Thyroid gland (tissue), 4 donors: ENCODE results near the gene MARK3. TPM values are rescaled to one million over a fixed set of nuclear protein-coding genes. Genes with fewer than 3 reads are reported as not detected.

Source experiments
- DNase-seq, 2 donors: peaks; one replicate each; pipeline ENCODE4 v3.0.0-alpha.2; 2019
- H3K27ac ChIP-seq, 3 donors: fragments of 200-600 bp; sonication (generic); 1 replicate in 2 of 3; 2 replicates in 1 of 3; pipeline ENCODE4 v1.5.1; 2016 to 2019; ENCODE audit warnings: mild to moderate bottlenecking in 1 of 3, moderate library complexity in 1 of 3
- H3K27me3 ChIP-seq: fragments of 200-600 bp; sonication (generic); one replicate; pipeline ENCODE4 v1.5.1; 2019
- H3K36me3 ChIP-seq, 2 donors: fragments of 200-600 bp; sonication (generic); one replicate each; pipeline ENCODE4 v1.5.1; 2016 to 2019
- H3K4me1 ChIP-seq, 2 donors: fragments of 200-600 bp; sonication (generic); one replicate each; pipeline ENCODE4 v1.5.1; 2017 to 2019
- H3K4me3 ChIP-seq, 3 donors: fragments of 200-600 bp; sonication (generic); replicated peaks in 1 of 3; 1 replicate in 2 of 3; 2 replicates in 1 of 3; pipeline ENCODE4 v1.5.1; 2016; ENCODE audit warnings: mild to moderate bottlenecking in 1 of 3
- H3K9me3 ChIP-seq: fragments of 200-600 bp; sonication (generic); one replicate; pipeline ENCODE4 v1.5.1; 2017
- CTCF ChIP-seq, 6 experiments: fragments of 200-600 bp in 3 of 6; fragments of 450-650 bp in 3 of 6; sonication (generic) in 3 of 6; IDR thresholded peaks; one replicate each; pipeline ENCODE4 v1.5.1; 2016 to 2019; ENCODE audit warnings: antibody characterized with exemption in 6 of 6, mild to moderate bottlenecking in 2 of 6, inconsistent platforms in 1 of 6, moderate library complexity in 1 of 6
- POLR2A ChIP-seq, 2 donors: fragments of 450-650 bp; IDR thresholded peaks; one replicate each; pipeline ENCODE4 v1.6.1; 2017; ENCODE audit warnings: antibody characterized with exemption in 2 of 2, mild to moderate bottlenecking in 2 of 2, moderate library complexity in 1 of 2
- WGBS, 2 donors: methylation state at CpG; one replicate each; pipeline ENCODE4 v1.1.5; 2017; 5-methylcytosine and 5-hydroxymethylcytosine counted together
- intact Hi-C: fragments of 100-400 bp; cut with DNase I; formaldehyde crosslinking; loops from one replicate; pipeline ENCODE4 v1.15.1; 2023
- total RNA-seq, 4 donors: library from RNA; depleted of rRNA; stranded (reverse); fragments of >200 nt; gene quantifications; one replicate each; pipeline ENCODE4 v1.2.3, GENCODE V29; 2016

The MARK3 gene
- total RNA-seq, 4 donors from 2014 or later, result 105 to 164 (median 114) TPM

DNA sequence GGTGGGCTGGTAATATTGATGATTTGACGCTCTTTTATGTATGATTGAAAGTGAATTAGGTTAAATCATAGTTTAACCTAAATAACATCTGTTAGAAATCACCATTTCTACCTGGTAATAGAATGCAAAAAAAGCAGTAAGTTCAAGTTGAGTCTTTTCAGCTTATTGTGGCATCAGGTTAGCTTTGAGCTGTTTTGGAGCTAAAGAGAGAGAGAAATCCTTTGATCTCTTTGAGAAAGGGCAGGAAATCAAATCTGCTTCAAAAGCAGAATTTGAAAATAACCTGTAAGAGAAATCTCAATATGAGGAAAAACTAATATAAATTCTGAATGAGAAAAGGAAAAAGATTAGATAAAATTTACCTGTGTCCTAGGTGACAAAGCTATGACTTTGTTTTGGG lies 75.2 kb downstream of the MARK3 start:
- no peak for TF ChIP-seq CTCF (IDR thresholded peaks at IDR 0.05)
- no peak for TF ChIP-seq POLR2A (IDR thresholded peaks at IDR 0.05)
- Histone ChIP-seq H3K9me3 (no peaks in the 10 kb centered on the region), H3K4me3 (no peak overlapping the region), H3K27ac (no peak overlapping the region), H3K4me1 (peaks cover 0 to 8% of the 10 kb centered on the region in 2 donors), H3K36me3 (peaks cover 9 to 17% of the 10 kb centered on the region in 2 donors), H3K27me3 (no peaks in the 10 kb centered on the region)
- intact Hi-C loops, result no loop called here
- no peak for DNase-seq
- WGBS, 2 donors, result 100% methylated on average over 1 of the region's 1 CpG

GRCh38 chr14:103463149-103463548 lies 77.9 kb downstream of the MARK3 start:
- no peaks in the 10 kb centered on the region for H3K27me3 ChIP-seq
- no peak overlapping the region for H3K27ac ChIP-seq
- TF ChIP-seq CTCF (IDR thresholded peaks at IDR 0.05) (no peak), POLR2A (IDR thresholded peaks at IDR 0.05) (no peak)
- no peaks in the 10 kb centered on the region for H3K4me1 ChIP-seq
- no peak for DNase-seq
- H3K9me3 ChIP-seq, result no peaks in the 10 kb centered on the region
- 94% methylated on average over 4 of the region's 4 CpGs for WGBS, 2 donors
- H3K4me3 ChIP-seq, result no peak overlapping the region
- intact Hi-C loops, result no loop called here
- H3K36me3 ChIP-seq, result peaks cover 16 to 29% of the 10 kb centered on the region in 2 donors

- no peaks in the 10 kb centered on the region for H3K4me1 ChIP-seq
- no peaks in the 10 kb centered on the region for H3K9me3 ChIP-seq
- peaks cover 22 to 33% of the 10 kb centered on the region in 2 donors for H3K36me3 ChIP-seq
- TF ChIP-seq CTCF (IDR thresholded peaks at IDR 0.05) (no peak), POLR2A (IDR thresholded peaks at IDR 0.05) (no peak)
- no peaks in the 10 kb centered on the region for H3K27me3 ChIP-seq
- no peak overlapping the region for H3K27ac ChIP-seq
- no peak overlapping the region for H3K4me3 ChIP-seq
- no peak for DNase-seq
- intact Hi-C loops, result no loop called here
Observed at GRCh38 chr14:103463851-103464250, 78.6 kb downstream of the MARK3 start.

DNA sequence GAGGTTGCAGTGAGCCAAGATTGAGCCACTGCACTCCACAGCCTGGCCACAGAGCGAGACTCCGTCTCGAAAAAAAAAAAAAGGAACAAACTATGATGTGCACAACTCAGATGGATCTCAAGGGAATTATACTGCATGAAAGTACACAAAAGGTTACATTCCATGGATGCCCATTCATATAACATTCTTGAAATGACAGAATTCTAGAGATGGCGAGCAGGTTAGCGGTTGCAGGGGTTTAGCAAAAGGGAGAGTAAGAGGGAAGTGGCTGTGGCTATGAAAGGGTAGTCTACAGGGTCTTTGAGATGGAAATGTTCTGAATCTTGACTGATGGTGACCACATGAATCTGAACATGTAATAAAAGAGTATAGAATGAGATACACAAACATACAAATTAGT lies 87.7 kb downstream of the MARK3 start:
- Histone ChIP-seq H3K27ac (no peak overlapping the region), H3K4me3 (no peak overlapping the region), H3K36me3 (peaks cover 33 to 56% of the 10 kb centered on the region in 2 donors), H3K4me1 (no peaks in the 10 kb centered on the region), H3K27me3 (no peaks in the 10 kb centered on the region), H3K9me3 (no peaks in the 10 kb centered on the region)
- intact Hi-C loops, result no loop called here
- WGBS, 2 donors, result 87 to 89% methylated on average over 5 of the region's 5 CpGs
- no peak for DNase-seq
- TF ChIP-seq POLR2A (IDR thresholded peaks at IDR 0.05) (no peak), CTCF (IDR thresholded peaks at IDR 0.05) (no peak)

GRCh38 chr14:103474893-103475292 lies 89.7 kb downstream of the MARK3 start:
- no peaks in the 10 kb centered on the region for H3K9me3 ChIP-seq
- no peak for DNase-seq
- intact Hi-C loops, result no loop called here
- H3K27me3 ChIP-seq, result no peaks in the 10 kb centered on the region
- no peak overlapping the region for H3K4me3 ChIP-seq
- H3K36me3 ChIP-seq, result peaks cover 18 to 42% of the 10 kb centered on the region in 2 donors
- 95 to 98% methylated on average over 5 of the region's 5 CpGs for WGBS, 2 donors
- H3K4me1 ChIP-seq, result no peaks in the 10 kb centered on the region
- no peak overlapping the region for H3K27ac ChIP-seq
- TF ChIP-seq POLR2A (IDR thresholded peaks at IDR 0.05), result no peak
- no peak for TF ChIP-seq CTCF (IDR thresholded peaks at IDR 0.05)
